H9 (cell line): ENCODE results near the gene ZNF407. TPM values are rescaled to one million over a fixed set of nuclear protein-coding genes. Genes with fewer than 3 reads are reported as not detected.

Experiments
- DNase-seq: peaks from one replicate; pipeline ENCODE4 v3.0.0-alpha.2; 2017
- H2AFZ ChIP-seq: one replicate; pipeline ENCODE4 v1.6.1; 2013; ENCODE audit warnings: mild to moderate bottlenecking, low read length, control low read depth, moderate library complexity
- H2AK5ac ChIP-seq: 2 replicates; pipeline ENCODE4 v1.6.1; 2013; ENCODE audit warnings: low read length, control low read depth, mixed read lengths; ENCODE audit not compliant: insufficient read length
- H2BK120ac ChIP-seq: one replicate; pipeline ENCODE4 v1.6.1; 2013; ENCODE audit warnings: low read depth, mild to moderate bottlenecking, low read length, control low read depth, inconsistent platforms; ENCODE audit not compliant: poor library complexity, severe bottlenecking
- H2BK12ac ChIP-seq: 2 replicates; pipeline ENCODE4 v1.6.1; 2013; ENCODE audit warnings: low read length, control low read depth, mixed read lengths, low read depth; ENCODE audit not compliant: insufficient read length
- H2BK15ac ChIP-seq: 2 replicates; pipeline ENCODE4 v1.6.1; 2013; ENCODE audit warnings: low read depth, low read length, control low read depth
- H2BK20ac ChIP-seq: one replicate; pipeline ENCODE4 v1.6.1; 2013; ENCODE audit warnings: low read depth, mild to moderate bottlenecking, low read length, control low read depth, inconsistent platforms; ENCODE audit not compliant: poor library complexity, severe bottlenecking
- H2BK5ac ChIP-seq: 2 replicates; pipeline ENCODE4 v1.6.1; 2013; ENCODE audit warnings: low read length, control low read depth, mixed read lengths; ENCODE audit not compliant: insufficient read length
- H3K14ac ChIP-seq: 2 replicates; pipeline ENCODE4 v1.6.1; 2013; ENCODE audit warnings: low read length, control low read depth; ENCODE audit not compliant: insufficient read depth
- H3K18ac ChIP-seq: 2 replicates; pipeline ENCODE4 v1.6.1; 2013; ENCODE audit warnings: low read depth, mild to moderate bottlenecking, mixed read lengths, low read length, control low read depth; ENCODE audit not compliant: insufficient read length
- H3K23ac ChIP-seq: 2 replicates; pipeline ENCODE4 v1.6.1; 2013; ENCODE audit warnings: low read length, control low read depth, mixed read lengths, low read depth; ENCODE audit not compliant: insufficient read length
- H3K23me2 ChIP-seq: 2 replicates; pipeline ENCODE4 v1.6.1; 2013; ENCODE audit warnings: low read depth, mild to moderate bottlenecking, mixed read lengths, low read length, control low read depth; ENCODE audit not compliant: insufficient read length, poor library complexity, severe bottlenecking
- H3K27ac ChIP-seq: 2 replicates; pipeline ENCODE4 v1.5.1; 2013; ENCODE audit warnings: low read length, control low read depth, mixed read lengths, low read depth; ENCODE audit not compliant: insufficient read length
- H3K27me3 ChIP-seq: 2 replicates; pipeline ENCODE4 v1.6.1; 2013; ENCODE audit warnings: low read length, control low read depth, inconsistent platforms; ENCODE audit not compliant: insufficient read depth
- H3K4ac ChIP-seq: 2 replicates; pipeline ENCODE4 v1.6.1; 2013; ENCODE audit warnings: low read depth, mild to moderate bottlenecking, control low read depth, inconsistent platforms, low read length, moderate library complexity
- H3K4me1 ChIP-seq: 2 replicates; pipeline ENCODE4 v1.6.1; 2013; ENCODE audit warnings: low read length, control low read depth, inconsistent platforms; ENCODE audit not compliant: insufficient read depth
- H3K4me2 ChIP-seq: 2 replicates; pipeline ENCODE4 v1.6.1; 2013; ENCODE audit warnings: low read length, control low read depth, mixed read lengths; ENCODE audit not compliant: insufficient read length, insufficient read depth
- H3K56ac ChIP-seq: 2 replicates; pipeline ENCODE4 v1.6.1; 2013; ENCODE audit warnings: low read depth, mild to moderate bottlenecking, mixed read lengths, low read length, control low read depth; ENCODE audit not compliant: insufficient read length
- H3K79me1 ChIP-seq: 2 replicates; pipeline ENCODE4 v1.6.1; 2013; ENCODE audit warnings: low read depth, mild to moderate bottlenecking, moderate library complexity, low read length, control low read depth, inconsistent platforms; ENCODE audit not compliant: insufficient read depth, poor library complexity, severe bottlenecking
- H3K79me2 ChIP-seq: 2 replicates; pipeline ENCODE4 v1.6.1; 2013; ENCODE audit warnings: low read length, control low read depth, inconsistent platforms; ENCODE audit not compliant: insufficient read depth
- H3K9ac ChIP-seq: 2 replicates; pipeline ENCODE4 v1.6.1; 2013; ENCODE audit warnings: low read length, control low read depth, mixed read lengths; ENCODE audit not compliant: insufficient read length; ENCODE audit errors: extremely low read depth
- H3K9me3 ChIP-seq: one replicate; pipeline ENCODE4 v1.6.1; 2013; ENCODE audit warnings: low read depth, low read length, inconsistent platforms; ENCODE audit not compliant: control insufficient read depth
- H3T11ph ChIP-seq: one replicate; pipeline ENCODE4 v1.6.1; 2013; ENCODE audit warnings: mild to moderate bottlenecking, low read length, control low read depth, inconsistent platforms
- H4K20me1 ChIP-seq: one replicate; pipeline ENCODE4 v1.6.1; 2013; ENCODE audit not compliant: control insufficient read depth, insufficient read length, insufficient read depth
- H4K5ac ChIP-seq: 2 replicates; pipeline ENCODE4 v1.6.1; 2013; ENCODE audit warnings: low read depth, mild to moderate bottlenecking, mixed read lengths, low read length, control low read depth; ENCODE audit not compliant: insufficient read length
- H4K8ac ChIP-seq: replicated peaks from 2 replicates; pipeline ENCODE4 v1.6.1; 2013; ENCODE audit warnings: low read length, control low read depth, mixed read lengths, low read depth; ENCODE audit not compliant: insufficient read length
- H4K91ac ChIP-seq: 2 replicates; pipeline ENCODE4 v1.6.1; 2013; ENCODE audit warnings: low read depth, mild to moderate bottlenecking, moderate library complexity, mixed read lengths, low read length, control low read depth; ENCODE audit not compliant: insufficient read length
- H3K27ac Mint-ChIP-seq, 3 experiments: 2 replicates in 2 of 3; 3 replicates in 1 of 3; pipeline ENCODE4 v1.8.0; 2020 to 2021; ENCODE audit warnings: mixed read lengths in 3 of 3, mild to moderate bottlenecking in 1 of 3, moderate library complexity in 1 of 3
- H3K27me3 Mint-ChIP-seq: 2 replicates; pipeline ENCODE4 v1.8.0; 2021; ENCODE audit warnings: low read depth, mild to moderate bottlenecking, moderate library complexity, mixed read lengths
- H3K36me3 Mint-ChIP-seq, 3 experiments: 2 replicates in 2 of 3; 3 replicates in 1 of 3; pipeline ENCODE4 v1.8.0; 2020 to 2021; ENCODE audit warnings: low read depth in 3 of 3, mixed read lengths in 3 of 3; ENCODE audit not compliant: insufficient read depth in 1 of 3
- H3K4me1 Mint-ChIP-seq, 2 experiments: 2 replicates each; pipeline ENCODE4 v1.8.0; 2020; ENCODE audit warnings: mixed read lengths in 2 of 2
- H3K4me3 Mint-ChIP-seq, 2 experiments: 2 replicates in 1 of 2; 3 replicates in 1 of 2; pipeline ENCODE4 v1.8.0; 2020 to 2021; ENCODE audit warnings: mild to moderate bottlenecking in 2 of 2, mixed read lengths in 2 of 2, moderate library complexity in 1 of 2
- H3K9me3 Mint-ChIP-seq, 2 experiments: 2 replicates in 1 of 2; 3 replicates in 1 of 2; pipeline ENCODE4 v1.8.0; 2020; ENCODE audit warnings: mild to moderate bottlenecking in 2 of 2, mixed read lengths in 2 of 2, moderate library complexity in 1 of 2
- whole genome bisulfite sequencing: extraction: QIAGEN DNeasy Blood & Tissue Kit; methylation state at CpG from one replicate; pipeline ENCODE4 v1.1.7; 2013; ENCODE audit warnings: missing lambda C conversion rate, low lambda C conversion rate, mixed read lengths; ENCODE audit not compliant: insufficient read length; ENCODE audit errors: extremely low coverage; 5-methylcytosine and 5-hydroxymethylcytosine counted together
- total RNA-seq: library from RNA; stranded (reverse); gene quantifications from 2 replicates; pipeline ENCODE4 v1.2.1, GENCODE V29; 2021
- TF ChIP-seq, protein P1 (sequence below): fragments of 200-600 bp; sonication (generic); conservative IDR thresholded peaks from 3 replicates; pipeline ENCODE4 v1.8.0; 2021; ENCODE audit warnings: antibody characterized with exemption, mild to moderate bottlenecking

The ZNF407 gene
- total RNA-seq, 1 experiment from 2014 or later: 8.7 TPM

DNA sequence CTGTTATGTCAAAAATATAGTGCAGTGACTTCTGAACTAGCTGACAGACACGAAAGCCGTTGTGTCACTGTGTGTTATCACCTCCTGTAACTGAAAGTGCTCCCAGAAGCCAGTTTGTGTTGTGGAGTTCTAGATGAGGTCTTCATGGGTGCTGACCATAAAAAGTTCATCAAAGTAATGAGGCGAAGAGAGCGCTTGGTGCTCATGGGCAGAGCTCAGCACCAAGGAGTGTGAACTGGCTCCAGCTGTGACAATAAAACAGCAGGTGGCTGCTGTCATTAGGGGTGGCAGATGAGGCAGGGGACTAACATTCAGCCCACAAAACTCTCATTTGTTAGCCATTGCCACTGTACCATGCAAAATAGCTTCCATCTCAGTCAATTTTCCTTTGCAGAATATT lies 151.1 kb downstream of the ZNF407 start:
- Mint-ChIP-seq H3K4me1 (peaks cover 3% of the 10 kb centered on the region in 2 experiments; a peak in 3 of 4 replicates), H3K4me3 (no peak overlapping the region), H3K36me3 (peaks cover 0 to 4% (median 0%) of the 10 kb centered on the region in 3 experiments; a peak in 2 of 7 replicates), H3K27ac (no peak overlapping the region), H3K27me3 (no peaks in the 10 kb centered on the region; the same call in 1 of the 2 replicates), H3K9me3 (peaks cover 9% of the 10 kb centered on the region in 2 experiments; a peak in 4 of 5 replicates)
- no CpG with 5 or more reads among the region's 4 CpGs for WGBS
- Histone ChIP-seq H3K18ac (no peak overlapping the region), H3K4me2 (no peak overlapping the region), H3K79me2 (no peaks in the 10 kb centered on the region), H3K4me1 (no peaks in the 10 kb centered on the region), H2BK20ac (no peak overlapping the region), H4K5ac (no peak overlapping the region), H2BK120ac (no peak overlapping the region), H3K14ac (no peak overlapping the region), H2AK5ac (no peak overlapping the region), H2BK5ac (no peak overlapping the region), H3T11ph (no peak overlapping the region), H2BK15ac (no peak overlapping the region), H4K20me1 (no peaks in the 10 kb centered on the region), H3K4ac (no peak overlapping the region), H3K27me3 (no peaks in the 10 kb centered on the region), H2BK12ac (no peak overlapping the region), H3K9ac (no peak overlapping the region), H3K9me3 (no peaks in the 10 kb centered on the region), H3K79me1 (no peaks in the 10 kb centered on the region), H3K56ac (no peak overlapping the region), H3K23ac (no peak overlapping the region), H3K23me2 (no peaks in the 10 kb centered on the region), H4K91ac (no peak overlapping the region), H2AFZ (no peak overlapping the region), H4K8ac (no peak overlapping the region), H3K27ac (no peak overlapping the region)
- DNase-seq: no peak
- TF ChIP-seq, protein P1, sequence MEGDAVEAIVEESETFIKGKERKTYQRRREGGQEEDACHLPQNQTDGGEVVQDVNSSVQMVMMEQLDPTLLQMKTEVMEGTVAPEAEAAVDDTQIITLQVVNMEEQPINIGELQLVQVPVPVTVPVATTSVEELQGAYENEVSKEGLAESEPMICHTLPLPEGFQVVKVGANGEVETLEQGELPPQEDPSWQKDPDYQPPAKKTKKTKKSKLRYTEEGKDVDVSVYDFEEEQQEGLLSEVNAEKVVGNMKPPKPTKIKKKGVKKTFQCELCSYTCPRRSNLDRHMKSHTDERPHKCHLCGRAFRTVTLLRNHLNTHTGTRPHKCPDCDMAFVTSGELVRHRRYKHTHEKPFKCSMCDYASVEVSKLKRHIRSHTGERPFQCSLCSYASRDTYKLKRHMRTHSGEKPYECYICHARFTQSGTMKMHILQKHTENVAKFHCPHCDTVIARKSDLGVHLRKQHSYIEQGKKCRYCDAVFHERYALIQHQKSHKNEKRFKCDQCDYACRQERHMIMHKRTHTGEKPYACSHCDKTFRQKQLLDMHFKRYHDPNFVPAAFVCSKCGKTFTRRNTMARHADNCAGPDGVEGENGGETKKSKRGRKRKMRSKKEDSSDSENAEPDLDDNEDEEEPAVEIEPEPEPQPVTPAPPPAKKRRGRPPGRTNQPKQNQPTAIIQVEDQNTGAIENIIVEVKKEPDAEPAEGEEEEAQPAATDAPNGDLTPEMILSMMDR: no peak
